GM12878 (cell line): Measurements from ENCODE around the gene IFNL3. TPM values are rescaled to one million over a fixed set of nuclear protein-coding genes. Genes with fewer than 3 reads are reported as not detected.

Source experiments
- ATAC-seq: fragments of 200-7000 bp; cut with Tn5 transposase; 3 replicates; pipeline ENCODE4 v1.9.1; 2020; ENCODE audit warnings: mild to moderate bottlenecking, moderate library complexity
- BruUV-seq: library from RNA; stranded (reverse); fragments of 400-500 nt; replicated peaks from 2 replicates; lab custom pipeline; 2021; lab: Mats Ljungman, UMichigan
- CTCF ChIA-PET: fragments of 300-600 bp; sonication (Branson Sonifier 250); formaldehyde crosslinking; extraction: SDS; loops from one replicate; lab custom pipeline; 2021; ENCODE audit warnings: inconsistent platforms; lab: Yijun Ruan, JAX
- POLR2A ChIA-PET: fragments of 350-600 bp; formaldehyde crosslinking; extraction: SDS; loops from one replicate; lab custom pipeline; 2021; ENCODE audit warnings: inconsistent platforms; lab: Charles Lee
- RAD21 ChIA-PET: fragments of 300-600 bp; sonication (Branson Sonifier 250); formaldehyde crosslinking; loops from one replicate; lab custom pipeline; 2023; ENCODE audit warnings: antibody characterized with exemption; ENCODE audit not compliant: unreplicated experiment; lab: Charles Lee
- SMC1A ChIA-PET: fragments of 300-600 bp; sonication (Branson Sonifier 250); formaldehyde crosslinking; loops from one replicate; lab custom pipeline; 2023; ENCODE audit not compliant: unreplicated experiment, uncharacterized antibody; lab: Charles Lee
- DNase-seq: peaks from one replicate; pipeline ENCODE4 v3.0.0-alpha.2; 2011; ENCODE audit warnings: low read depth, low spot score
- FAIRE-seq: peaks from 3 replicates; lab custom pipeline; 2011; peaks lifted over from hg19 to GRCh38; lab: Jason Lieb, UNC
- H2AFZ ChIP-seq: 2 replicates; pipeline ENCODE4 v1.6.0; 2011; ENCODE audit warnings: low read depth, low read length, control low read depth; ENCODE audit not compliant: control insufficient read depth
- H3K27ac ChIP-seq: 2 replicates; pipeline ENCODE4 v1.5.1; 2011; ENCODE audit warnings: control low read depth; ENCODE audit not compliant: control insufficient read depth, insufficient read depth
- H3K27me3 ChIP-seq, 2 experiments: replicated peaks in 1 of 2; 2 replicates each; pipeline versions ENCODE4 v1.6.0 to v1.6.1; 2011; ENCODE audit warnings: low read length in 1 of 2; ENCODE audit not compliant: control insufficient read depth in 2 of 2, insufficient read depth in 2 of 2
- H3K36me3 ChIP-seq, 2 experiments: 2 replicates each; pipeline ENCODE4 v1.5.1; 2011; ENCODE audit warnings: low read length in 1 of 2; ENCODE audit not compliant: control insufficient read depth in 2 of 2, insufficient read depth in 2 of 2
- H3K4me1 ChIP-seq: 2 replicates; pipeline ENCODE4 v1.6.1; 2011; ENCODE audit warnings: mild to moderate bottlenecking, low read length, moderate library complexity, mixed read lengths; ENCODE audit not compliant: control insufficient read depth, insufficient read depth
- H3K4me2 ChIP-seq: 2 replicates; pipeline ENCODE4 v1.6.0; 2011; ENCODE audit warnings: control low read depth; ENCODE audit not compliant: control insufficient read depth, insufficient read depth
- H3K4me3 ChIP-seq: fragments of 200-600 bp; sonication (generic); 2 replicates; pipeline ENCODE4 v1.5.1; 2016
- H3K79me2 ChIP-seq: 2 replicates; pipeline ENCODE4 v1.6.0; 2011; ENCODE audit warnings: low read length; ENCODE audit not compliant: control insufficient read depth, insufficient read depth
- H3K9ac ChIP-seq: 2 replicates; pipeline ENCODE4 v1.8.0; 2011; ENCODE audit warnings: low read length, control low read depth, mixed read lengths; ENCODE audit not compliant: control insufficient read depth, insufficient read depth
- H3K9me3 ChIP-seq: replicated peaks from 3 replicates; pipeline ENCODE4 v1.5.1; 2011; ENCODE audit warnings: mild to moderate bottlenecking, low read length; ENCODE audit not compliant: control insufficient read depth, insufficient read depth
- H4K20me1 ChIP-seq: 2 replicates; pipeline ENCODE4 v1.6.0; 2011; ENCODE audit not compliant: control insufficient read depth, insufficient read depth
- CHD2 ChIP-seq: IDR thresholded peaks from 2 replicates; pipeline ENCODE4 v1.6.1; 2011; ENCODE audit warnings: low read depth, low read length, improper control_type of control experiment, borderline replicate concordance
- NBN ChIP-seq: fragments of 450-650 bp; IDR thresholded peaks from 2 replicates; pipeline ENCODE4 v1.6.1; 2016
- NRF1 ChIP-seq: conservative IDR thresholded peaks from 2 replicates; pipeline ENCODE4 v1.6.1; 2011; ENCODE audit warnings: mild to moderate bottlenecking, low read depth, low read length, improper control_type of control experiment
- SPI1 ChIP-seq: IDR thresholded peaks from 2 replicates; pipeline ENCODE4 v1.6.1; 2011; ENCODE audit warnings: low read depth, mild to moderate bottlenecking, low read length, moderate library complexity, borderline replicate concordance; ENCODE audit not compliant: insufficient read depth
- WRNIP1 ChIP-seq: IDR thresholded peaks from 2 replicates; pipeline ENCODE4 v1.6.1; 2011; ENCODE audit warnings: low read depth, low read length, improper control_type of control experiment, borderline replicate concordance
- ZBTB4 ChIP-seq: fragments of 450-650 bp; formaldehyde crosslinking; IDR thresholded peaks from 2 replicates; pipeline ENCODE4 v1.4.0; 2022; ENCODE audit warnings: mild to moderate bottlenecking, moderate library complexity
- ZSCAN29 ChIP-seq: fragments of 450-650 bp; IDR thresholded peaks from 2 replicates; pipeline ENCODE4 v1.6.1; 2017; ENCODE audit warnings: mild to moderate bottlenecking, moderate library complexity
- WGBS: methylation state at CpG from one replicate; pipeline ENCODE4 v1.1.6; 2016; ENCODE audit warnings: low lambda C conversion rate; ENCODE audit not compliant: insufficient replicate concordance, insufficient coverage; ENCODE audit errors: missing lambda C conversion rate; 5-methylcytosine and 5-hydroxymethylcytosine counted together
- in situ Hi-C: fragments of 300-500 bp; cut with MboI; formaldehyde crosslinking; loops from 9 replicates; pipeline ENCODE4 v1.14.3; 2018; ENCODE audit warnings: mixed read lengths
- intact Hi-C: fragments of 100-400 bp; cut with micrococcal nuclease; formaldehyde crosslinking; loops from one replicate; pipeline ENCODE4 v1.14.2; 2022; ENCODE audit not compliant: unreplicated experiment
- polyA plus RNA-seq, 11 experiments: library from polyadenylated mRNA; depleted of rRNA in 4 of 11; unstranded in 6 of 11; stranded (reverse) in 5 of 11; fragments of >200 nt; fragmentation: Nextera tagmentation in 4 of 11; fragmentation: Illumina TruSeq in 1 of 11; extraction: Ambion mirVana in 4 of 11; extraction: Trizol in 1 of 11; gene quantifications; 1 replicate in 1 of 11; 2 replicates in 10 of 11; pipeline versions ENCODE4 v1.2.1 to v1.2.3, GENCODE V29; 2011 to 2016; ENCODE audit warnings: inconsistent platforms in 2 of 11, missing spikeins in 2 of 11, low read depth in 1 of 11
- total RNA-seq, 4 experiments: library from RNA; depleted of rRNA in 3 of 4; stranded (reverse); fragments of >200 nt in 3 of 4; fragmentation: Illumina TruSeq in 1 of 4; extraction: Trizol in 1 of 4; gene quantifications; 2 replicates each; pipeline versions ENCODE4 v1.2.1 to v1.2.3, GENCODE V29; 2013 to 2021

The IFNL3 gene
- total and polyA plus RNA-seq, 10 of the 15 experiments (the other 5 are each of a cell fraction or from before 2014, with no cell fraction given), result not detected

GRCh38 chr19:39247701-39248664, 3.2 kb upstream of the IFNL3 start:
- no peak for FAIRE-seq
- H3K9ac ChIP-seq, result no peak overlapping the region

More at GRCh38 chr19:39247701-39248664, 3.2 kb upstream of the IFNL3 start:
- peak; percentile 28; the same call in 1 of the 3 replicates for ATAC-seq
- Histone ChIP-seq H4K20me1 (no peaks in the 10 kb centered on the region), H3K4me1 (no peaks in the 10 kb centered on the region), H3K4me2 (no peak overlapping the region), H3K4me3 (no peak overlapping the region), H3K9me3 (no peaks in the 10 kb centered on the region), H2AFZ (no peak overlapping the region), H3K27me3 (peaks cover 2% of the 10 kb centered on the region in 2 experiments; a peak in 3 of 4 replicates), H3K27ac (no peak overlapping the region), H3K36me3 (no peaks in the 10 kb centered on the region), H3K79me2 (no peaks in the 10 kb centered on the region)
- DNase-seq, result no peak
- in situ Hi-C loops, result no loop called here
- CTCF ChIA-PET, result no interaction called here
- TF ChIP-seq NRF1 (no peak), NBN (no peak), SPI1 (no peak), CHD2 (no peak), WRNIP1 (no peak), ZBTB4 (CRISPR knock-in tag) (no peak), ZSCAN29 (no peak)
- SMC1A ChIA-PET, result no interaction called here
- POLR2A ChIA-PET, result no interaction called here
- no TSS peak for BruUV-seq
- intact Hi-C loops, result no loop called here
- RAD21 ChIA-PET, result no interaction called here
- 78% methylated on average over 57 of the region's 92 CpGs for WGBS
